ENCODE results near the gene LRRC2.
"Not testable (repeated sequence)": the region's sequence is repeated elsewhere in the genome, so short reads cannot be mapped to it uniquely, and the experiment has no call there.

LRRC2 gene

GRCh38 chr3:46558184-46559043 is 7.7 kb downstream of the LRRC2 start:
- DNase-seq (ENCODE audit: low read depth, low spot score), result peak; percentile 58
- H3K27ac ChIP-seq, result peak overlapping the region; percentile 94

- no peak for DNase-seq (ENCODE audit: low read depth, low spot score)
- H3K27ac ChIP-seq, result peak overlapping the region; percentile 94
Measured at GRCh38 chr3:46557814-46558183, 8.3 kb downstream of the LRRC2 start.

- no peak for DNase-seq (ENCODE audit: low read depth, low spot score)
- H3K27ac ChIP-seq, result no peak overlapping the region
Measured at GRCh38 chr3:46553154-46553553, 12.9 kb downstream of the LRRC2 start.

GRCh38 chr3:46552538-46552937 is 13.6 kb downstream of the LRRC2 start:
- no peak overlapping the region for H3K27ac ChIP-seq
- DNase-seq (ENCODE audit: low read depth, low spot score), result no peak

GRCh38 chr3:46551615-46552014 is 14.5 kb downstream of the LRRC2 start:
- DNase-seq (ENCODE audit: low read depth, low spot score), result no peak
- H3K27ac ChIP-seq, result no peak overlapping the region

- no peak overlapping the region for H3K27ac ChIP-seq
- DNase-seq (ENCODE audit: low read depth, low spot score), result no peak
Measured at GRCh38 chr3:46549989-46550388, 16.1 kb downstream of the LRRC2 start.

GRCh38 chr3:46549408-46549904 is 16.6 kb downstream of the LRRC2 start:
- no peak for DNase-seq (ENCODE audit: low read depth, low spot score)
- no peak overlapping the region for H3K27ac ChIP-seq

- not testable (repeated sequence) for DNase-seq (ENCODE audit: low read depth, low spot score); H3K27ac ChIP-seq
Measured at GRCh38 chr3:46548611-46549010, 17.5 kb downstream of the LRRC2 start.

- no peak overlapping the region for H3K27ac ChIP-seq
- DNase-seq (ENCODE audit: low read depth, low spot score), result no peak
Measured at GRCh38 chr3:46546896-46547440, 19.1 kb downstream of the LRRC2 start.

- no peak for DNase-seq (ENCODE audit: low read depth, low spot score)
- no peak overlapping the region for H3K27ac ChIP-seq
Measured at GRCh38 chr3:46545818-46546630, 20.1 kb downstream of the LRRC2 start.

GRCh38 chr3:46544771-46545503 is 21.2 kb downstream of the LRRC2 start:
- H3K27ac ChIP-seq, result no peak overlapping the region

GRCh38 chr3:46542801-46543201 is 23.3 kb downstream of the LRRC2 start:
- H3K27ac ChIP-seq, result no peak overlapping the region
- no peak for DNase-seq (ENCODE audit: low read depth, low spot score)

More at GRCh38 chr3:46544771-46545503, 21.2 kb downstream of the LRRC2 start:
- no peak for DNase-seq (ENCODE audit: low read depth, low spot score)

- H3K27ac ChIP-seq, result no peak overlapping the region
- no peak for DNase-seq (ENCODE audit: low read depth, low spot score)
Measured at GRCh38 chr3:46542344-46542743, 23.8 kb downstream of the LRRC2 start.

- DNase-seq (ENCODE audit: low read depth, low spot score), result no peak
- no peak overlapping the region for H3K27ac ChIP-seq
Measured at GRCh38 chr3:46541835-46542234, 24.3 kb downstream of the LRRC2 start.

- H3K27ac ChIP-seq, result no peak overlapping the region
- no peak for DNase-seq (ENCODE audit: low read depth, low spot score)
Measured at GRCh38 chr3:46540550-46540949, 25.6 kb downstream of the LRRC2 start.

- H3K27ac ChIP-seq, result no peak overlapping the region
- DNase-seq (ENCODE audit: low read depth, low spot score), result no peak
Measured at GRCh38 chr3:46539443-46540005, 26.6 kb downstream of the LRRC2 start.

GRCh38 chr3:46538803-46539442 is 27.2 kb downstream of the LRRC2 start:
- H3K27ac ChIP-seq, result no peak overlapping the region
- no peak for DNase-seq (ENCODE audit: low read depth, low spot score)

GRCh38 chr3:46538425-46538802 is 27.7 kb downstream of the LRRC2 start:
- not testable (repeated sequence) for DNase-seq (ENCODE audit: low read depth, low spot score); H3K27ac ChIP-seq

GRCh38 chr3:46537779-46538178 is 28.3 kb downstream of the LRRC2 start:
- H3K27ac ChIP-seq, result no peak overlapping the region
- no peak for DNase-seq (ENCODE audit: low read depth, low spot score)

All from epithelial cell of prostate (primary cell).